Panc1 (cell line): ENCODE results near the gene ZBED5.

ENCODE experiments used
- CTCF ChIP-seq: fragments of 450-650 bp; IDR thresholded peaks from 2 replicates; pipeline ENCODE4 v1.5.1; 2017; ENCODE audit warnings: mild to moderate bottlenecking
- TCF7L2 ChIP-seq: IDR thresholded peaks from 2 replicates; pipeline ENCODE4 v1.6.1; 2011; ENCODE audit warnings: mild to moderate bottlenecking, low read depth, low read length, inconsistent platforms

- TF ChIP-seq CTCF (no peak), TCF7L2 (no peak)
Observed at GRCh38 chr11:10885703-10886363, 28.0 kb upstream of the ZBED5 start.
